Fibroblast of skin of scalp (primary cell): Measurements from ENCODE around the gene NPIPB6.

Experiments
- DNase-seq: peaks from one replicate; pipeline ENCODE4 v3.0.0-alpha.2; 2013

The NPIPB6 gene

GRCh38 chr16:28321700-28322411 lies 41.5 kb downstream of the NPIPB6 start:
- DNase-seq: peak; percentile 4

GRCh38 chr16:28320741-28321140 lies 42.6 kb downstream of the NPIPB6 start:
- no peak for DNase-seq

DNA sequence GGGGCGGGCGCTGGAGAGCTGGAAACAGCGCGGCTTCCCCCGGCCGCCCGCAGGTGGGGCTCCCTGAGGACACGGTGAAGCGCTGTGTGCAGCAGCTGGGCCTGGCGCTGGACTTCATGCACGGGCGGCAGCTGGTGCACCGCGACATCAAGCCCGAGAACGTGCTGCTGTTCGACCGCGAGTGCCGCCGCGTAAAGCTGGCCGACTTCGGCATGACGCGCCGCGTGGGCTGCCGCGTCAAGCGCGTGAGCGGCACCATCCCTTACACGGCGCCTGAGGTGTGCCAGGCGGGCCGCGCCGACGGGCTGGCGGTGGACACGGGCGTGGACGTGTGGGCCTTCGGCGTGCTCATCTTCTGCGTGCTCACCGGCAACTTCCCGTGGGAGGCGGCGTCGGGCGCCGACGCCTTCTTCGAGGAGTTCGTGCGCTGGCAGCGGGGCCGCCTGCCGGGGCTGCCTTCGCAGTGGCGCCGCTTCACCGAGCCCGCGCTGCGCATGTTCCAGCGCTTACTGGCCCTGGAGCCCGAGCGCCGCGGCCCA lies 43.2 kb downstream of the NPIPB6 start:
- no peak for DNase-seq

- no peak for DNase-seq
Observed at GRCh38 chr16:28319476-28320022, 43.8 kb downstream of the NPIPB6 start.

DNA sequence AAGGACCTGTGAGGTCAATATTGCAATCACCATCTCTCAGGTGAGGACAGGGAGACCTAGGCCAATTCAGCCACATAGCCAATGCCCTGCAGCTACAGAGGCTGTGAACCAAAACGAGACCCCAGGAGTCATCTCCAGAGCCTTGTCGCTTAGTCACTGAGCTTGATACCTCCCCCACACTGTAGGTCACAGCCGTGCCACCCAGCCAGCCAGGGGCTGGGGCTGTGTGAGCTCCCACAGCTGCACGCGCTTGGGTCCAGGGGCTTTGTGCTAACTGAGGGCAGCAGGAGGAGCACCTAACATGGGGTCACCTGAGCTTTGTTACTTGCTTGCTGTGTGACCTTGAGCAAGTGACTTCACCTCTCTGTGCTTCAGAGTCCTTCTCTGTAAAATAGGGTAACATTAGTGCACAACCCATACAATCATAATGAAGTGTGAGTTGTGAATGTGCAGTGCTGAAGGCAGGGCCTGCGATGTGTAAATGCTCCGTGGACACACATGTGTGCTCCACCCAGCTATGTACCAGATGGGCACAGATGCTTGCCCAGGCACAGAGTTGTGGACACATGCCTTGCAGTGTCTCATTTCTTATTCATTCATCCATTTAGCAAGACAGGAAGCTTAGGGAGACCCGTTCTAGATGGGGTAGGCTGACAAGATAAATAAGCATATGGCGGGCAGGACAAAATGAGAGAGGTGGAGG lies 45.1 kb downstream of the NPIPB6 start:
- DNase-seq: no peak

- DNase-seq: peak; percentile 47
Observed at GRCh38 chr16:28317040-28317880, 46.0 kb downstream of the NPIPB6 start.

GRCh38 chr16:28316054-28316453 lies 47.3 kb downstream of the NPIPB6 start:
- DNase-seq: no peak

- DNase-seq: no peak
Observed at GRCh38 chr16:28313587-28313986, 49.7 kb downstream of the NPIPB6 start.

- no peak for DNase-seq
Observed at GRCh38 chr16:28312327-28312726, 51.0 kb downstream of the NPIPB6 start.

DNA sequence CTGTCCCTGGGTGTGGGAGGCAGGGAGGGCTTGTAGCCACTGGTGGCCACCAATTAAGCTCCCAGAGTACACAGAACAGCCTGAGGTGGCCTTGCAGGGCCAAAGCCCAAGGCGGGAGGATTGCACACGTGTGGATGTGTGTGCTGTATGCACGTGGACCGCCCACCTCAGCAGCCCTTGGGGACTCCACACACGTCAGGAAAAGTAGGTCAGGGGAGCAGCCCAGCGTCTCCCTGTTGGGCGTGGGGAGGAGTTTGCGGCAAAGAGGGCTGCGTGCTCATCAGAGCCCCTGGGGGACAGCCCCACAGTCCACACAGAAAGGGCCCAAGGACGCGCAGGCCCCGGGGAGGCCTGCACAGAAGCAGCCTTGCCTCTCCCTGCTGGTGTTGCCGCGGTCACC lies 51.4 kb downstream of the NPIPB6 start:
- no peak for DNase-seq

- no peak for DNase-seq
Observed at GRCh38 chr16:28311413-28311812, 51.9 kb downstream of the NPIPB6 start.

GRCh38 chr16:28310796-28311195 lies 52.5 kb downstream of the NPIPB6 start:
- no peak for DNase-seq

DNA sequence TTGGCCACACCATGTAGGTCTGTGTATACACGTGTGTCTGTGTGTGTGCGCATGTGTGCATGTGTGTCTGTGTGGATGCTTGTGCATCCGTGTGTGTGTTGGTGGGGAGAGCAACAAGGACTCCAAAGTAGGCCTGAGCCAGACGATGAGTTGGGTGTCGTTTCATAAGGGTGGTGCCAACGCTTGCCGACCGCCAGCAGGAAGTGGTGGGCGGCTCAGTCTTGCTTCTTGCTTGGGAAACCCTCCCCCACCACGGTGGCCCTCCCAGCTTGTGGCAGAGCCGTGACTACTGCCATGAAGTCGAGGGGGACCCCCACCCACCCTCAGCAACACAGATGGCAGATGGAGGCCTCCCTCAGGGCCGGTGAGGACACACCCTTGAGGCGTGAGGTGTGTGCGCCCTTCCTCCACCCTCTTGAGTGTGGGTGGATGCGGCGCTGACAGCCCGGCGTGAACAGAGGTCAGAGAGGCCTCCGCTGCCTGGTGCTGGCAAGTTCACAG lies 53.4 kb downstream of the NPIPB6 start:
- DNase-seq: no peak

GRCh38 chr16:28308794-28309584 lies 54.3 kb downstream of the NPIPB6 start:
- DNase-seq: no peak

DNA sequence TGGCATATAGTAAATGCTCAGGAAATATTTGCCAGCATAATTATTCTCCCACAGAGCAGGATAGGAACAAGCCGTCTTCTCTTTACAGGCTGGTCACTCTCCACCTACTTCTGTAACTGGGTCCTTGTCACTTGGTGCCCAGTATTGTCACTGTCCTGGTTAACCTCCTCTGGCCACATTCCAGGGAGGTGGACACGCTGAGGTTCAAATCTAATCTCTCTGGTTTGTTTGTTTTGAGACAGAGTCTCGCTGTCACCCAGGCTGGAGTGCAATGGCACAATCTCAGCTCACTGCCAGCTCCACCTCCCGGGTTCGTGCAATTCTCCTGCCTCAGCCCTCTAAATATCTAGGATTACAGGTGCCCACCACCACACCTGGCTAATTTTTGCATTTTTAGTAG lies 55.4 kb downstream of the NPIPB6 start:
- DNase-seq: no peak

- DNase-seq: peak; percentile 42
Observed at GRCh38 chr16:28304214-28304613, 59.1 kb downstream of the NPIPB6 start.

DNA sequence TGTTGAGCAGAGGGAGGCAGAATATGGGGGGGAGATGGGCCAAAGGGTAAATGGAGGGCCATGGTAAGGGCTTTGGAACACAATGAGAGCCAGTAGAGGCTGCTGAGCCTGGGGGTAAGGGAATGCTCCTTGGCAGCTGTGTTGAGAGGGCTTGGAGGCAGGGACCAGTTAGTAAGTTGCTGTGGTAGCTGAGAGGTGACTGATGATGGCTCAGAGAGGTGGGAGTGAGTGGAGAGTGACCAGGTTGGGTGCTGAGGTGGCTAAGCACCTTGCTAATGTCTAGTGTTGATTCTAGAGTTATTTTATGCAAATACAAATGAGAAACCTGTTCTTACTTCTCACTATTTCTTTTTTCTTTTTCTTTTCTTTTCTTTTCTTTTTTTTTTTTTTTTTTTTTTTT lies 60.2 kb downstream of the NPIPB6 start:
- no peak for DNase-seq

- DNase-seq: no peak
Observed at GRCh38 chr16:28301620-28302019, 61.7 kb downstream of the NPIPB6 start.

- DNase-seq: no peak
Observed at GRCh38 chr16:28301154-28301553, 62.2 kb downstream of the NPIPB6 start.

GRCh38 chr16:28300327-28300726 lies 63.0 kb downstream of the NPIPB6 start:
- DNase-seq: no peak

DNA sequence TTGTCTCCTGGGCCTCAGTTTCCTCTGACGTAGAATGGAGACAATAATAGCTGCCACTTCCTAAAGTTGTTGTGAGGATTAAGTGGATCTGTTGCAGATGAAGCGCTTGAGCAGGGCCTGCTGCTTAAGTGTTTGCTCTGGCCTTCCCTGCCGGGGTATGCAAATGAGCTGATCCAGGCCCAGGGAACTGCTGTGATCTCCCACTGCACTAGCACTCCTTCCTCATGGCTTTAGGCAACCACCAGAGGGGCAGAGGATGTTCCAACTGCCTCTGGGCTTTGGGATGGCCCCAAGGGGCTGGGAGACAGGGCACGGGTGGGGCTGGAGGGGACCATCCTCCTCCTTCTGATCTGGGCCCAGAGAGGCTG lies 64.8 kb downstream of the NPIPB6 start:
- DNase-seq: no peak
